ENCODE data around the gene MNAT1. TPM values are rescaled to one million over a fixed set of nuclear protein-coding genes. Genes with fewer than 3 reads are reported as not detected.

Gene MNAT1
- total RNA-seq, 2 experiments from 2014 or later, result 35.3 to 38.5 TPM

DNA sequence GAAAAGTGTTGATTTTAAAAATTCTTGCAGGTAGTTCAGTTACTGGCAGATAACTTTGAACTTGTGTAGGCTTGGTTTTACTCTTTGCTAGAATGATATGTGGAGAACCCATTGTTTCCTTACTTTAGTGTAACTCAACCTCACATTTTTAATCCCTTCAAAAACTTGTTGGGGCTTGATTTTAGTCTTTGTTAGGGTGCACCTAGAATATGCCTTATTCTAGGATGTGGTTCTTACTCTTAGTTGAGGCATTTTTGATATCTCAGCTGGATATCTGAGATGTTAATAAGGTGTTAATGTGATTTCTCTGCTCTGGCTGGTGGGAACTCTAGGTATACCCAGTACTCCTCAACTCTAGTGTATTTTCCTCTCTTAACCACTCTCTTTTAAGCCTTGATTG lies 10.0 kb downstream of the MNAT1 start:
- Mint-ChIP-seq H3K27ac (no peak overlapping the region), H3K4me3 (no peak overlapping the region), H3K36me3 (peaks cover 14% of the 10 kb centered on the region), H3K4me1 (ENCODE audit: low read depth) (peaks cover 5% of the 10 kb centered on the region), H3K9me3 (peaks cover 10% of the 10 kb centered on the region), H3K27me3 (no peaks in the 10 kb centered on the region)
- intact Hi-C loops (cut with micrococcal nuclease), result no loop called here
- ChIA-PET POLR2A (no interaction called here), CTCF (no interaction called here)
- no peak for DNase-seq

DNA sequence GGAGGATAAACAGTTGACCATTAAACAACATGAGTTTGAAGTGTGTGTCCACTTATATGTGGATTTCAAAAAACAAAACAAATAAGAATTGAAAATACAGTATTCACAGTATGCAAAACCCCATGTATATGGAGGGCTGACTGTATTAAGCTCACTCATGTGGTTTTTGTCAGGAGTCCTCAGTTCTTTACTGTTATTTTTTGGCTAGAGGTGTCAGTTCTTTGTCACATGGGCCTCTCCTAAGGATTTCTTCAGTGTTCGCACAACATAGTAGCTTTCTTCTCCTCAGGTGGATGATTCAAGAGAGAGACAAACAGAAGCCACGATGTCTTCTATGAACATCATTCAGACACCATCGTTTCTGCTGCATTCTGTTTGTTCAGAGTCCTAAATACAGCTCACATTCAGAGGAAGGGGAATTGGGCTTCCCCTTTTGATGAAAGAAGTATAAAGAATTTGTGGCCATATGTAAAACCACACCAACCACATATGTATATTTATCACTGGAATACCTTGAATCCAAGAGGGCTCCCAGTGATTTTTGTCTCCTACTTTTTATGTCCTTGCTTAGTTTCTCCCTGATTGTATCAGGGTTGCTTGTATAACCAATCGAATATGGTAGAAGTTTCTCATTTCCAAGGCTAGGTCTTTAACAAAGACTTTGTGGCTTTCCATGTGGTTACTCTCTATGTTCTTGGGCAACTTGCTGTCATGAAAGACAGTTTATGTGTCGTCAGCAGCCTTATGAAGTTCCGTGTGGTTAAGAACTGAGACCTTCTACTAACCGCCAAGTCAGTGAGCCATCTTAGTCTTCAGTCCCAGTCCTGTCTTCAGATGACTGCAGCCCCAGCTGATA lies 18.9 kb downstream of the MNAT1 start:
- no peaks in the 10 kb centered on the region for H3K36me3 Mint-ChIP-seq
- peak overlapping the region; percentile 66 for H3K27ac Mint-ChIP-seq
- no peaks in the 10 kb centered on the region for H3K9me3 Mint-ChIP-seq
- DNase-seq, result peak; percentile 65
- CTCF ChIA-PET, result interaction anchor here (0.6 to 1.1 kb wide), 3 partner anchors 143 to 403 kb away, joined by 3 read pairs; no protein-coding TSS in a partner anchor
- peaks cover 5% of the 10 kb centered on the region for H3K27me3 Mint-ChIP-seq
- intact Hi-C loops (cut with micrococcal nuclease), result loop anchor here (1.0 to 5.0 kb wide), 7 partner anchors 19 to 351 kb away; partner anchors contain the start of genes MNAT1 and SIX4
- H3K4me3 Mint-ChIP-seq, result peak overlapping the region; percentile 29
- H3K4me1 Mint-ChIP-seq (ENCODE audit: low read depth), result peaks cover 29% of the 10 kb centered on the region
- POLR2A ChIA-PET, result interaction anchor here (1.1 to 1.4 kb wide), 3 partner anchors 19 to 228 kb away, joined by 3 to 4 read pairs (median 3); partner anchors contain the start of genes MNAT1, SLC38A6 and TRMT5

DNA sequence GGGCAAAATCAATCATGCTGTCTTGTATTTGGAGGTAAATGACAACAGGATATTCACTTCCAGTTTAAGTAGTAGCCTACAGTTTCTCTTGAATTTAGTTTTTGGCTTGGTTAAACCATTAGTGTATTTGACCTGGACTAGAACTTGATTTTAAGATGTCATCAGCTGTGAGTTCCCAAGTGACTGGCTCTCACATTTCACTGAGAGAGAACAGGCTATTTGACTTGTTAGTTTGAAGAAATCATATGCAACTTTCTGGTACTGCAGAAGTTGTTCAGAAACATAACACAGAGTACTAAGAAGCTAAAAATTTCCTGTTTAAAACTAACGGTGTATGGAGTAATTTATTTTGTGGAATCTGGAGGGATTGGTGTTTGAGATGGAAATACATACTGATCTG lies 22.3 kb downstream of the MNAT1 start:
- CTCF ChIA-PET, result interaction anchor here (1.0 kb wide), 1 partner anchor 36 kb away, joined by 3 read pairs; no protein-coding TSS in a partner anchor

DNA sequence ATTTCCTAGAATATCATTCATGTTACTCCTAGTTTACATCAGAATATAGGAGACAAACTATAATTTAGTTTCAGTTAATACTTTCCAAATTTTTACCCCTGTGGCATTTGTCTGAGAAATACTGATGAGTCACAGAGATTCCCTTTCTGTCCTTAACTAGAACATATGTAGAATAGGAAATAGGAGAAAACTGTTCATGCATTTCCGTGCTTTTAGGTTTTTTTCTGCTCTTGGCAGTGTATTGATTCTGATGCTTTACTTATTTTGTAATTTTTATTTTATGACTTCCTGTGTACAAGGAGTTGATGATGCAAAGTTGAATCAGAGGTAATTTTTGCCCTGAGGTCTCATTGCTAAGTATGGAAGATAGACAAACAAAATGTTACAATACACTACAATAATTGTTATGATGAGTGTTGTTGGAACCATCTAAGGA lies 23.0 kb downstream of the MNAT1 start:
- Mint-ChIP-seq H3K27me3 (peaks cover 5% of the 10 kb centered on the region), H3K4me1 (ENCODE audit: low read depth) (peaks cover 36% of the 10 kb centered on the region), H3K36me3 (no peaks in the 10 kb centered on the region), H3K4me3 (no peak overlapping the region), H3K9me3 (no peaks in the 10 kb centered on the region), H3K27ac (no peak overlapping the region)
- intact Hi-C loops (cut with micrococcal nuclease), result no loop called here
- ChIA-PET CTCF (no interaction called here), POLR2A (no interaction called here)
- no peak for DNase-seq

More for the DNA sequence above, 22.3 kb downstream of the MNAT1 start:
- no peak overlapping the region for H3K27ac Mint-ChIP-seq
- DNase-seq, result no peak
- H3K27me3 Mint-ChIP-seq, result peaks cover 5% of the 10 kb centered on the region
- no peak overlapping the region for H3K4me3 Mint-ChIP-seq
- H3K9me3 Mint-ChIP-seq, result no peaks in the 10 kb centered on the region
- H3K36me3 Mint-ChIP-seq, result no peaks in the 10 kb centered on the region
- intact Hi-C loops (cut with micrococcal nuclease), result no loop called here
- H3K4me1 Mint-ChIP-seq (ENCODE audit: low read depth), result peaks cover 36% of the 10 kb centered on the region
- POLR2A ChIA-PET, result no interaction called here

DNA sequence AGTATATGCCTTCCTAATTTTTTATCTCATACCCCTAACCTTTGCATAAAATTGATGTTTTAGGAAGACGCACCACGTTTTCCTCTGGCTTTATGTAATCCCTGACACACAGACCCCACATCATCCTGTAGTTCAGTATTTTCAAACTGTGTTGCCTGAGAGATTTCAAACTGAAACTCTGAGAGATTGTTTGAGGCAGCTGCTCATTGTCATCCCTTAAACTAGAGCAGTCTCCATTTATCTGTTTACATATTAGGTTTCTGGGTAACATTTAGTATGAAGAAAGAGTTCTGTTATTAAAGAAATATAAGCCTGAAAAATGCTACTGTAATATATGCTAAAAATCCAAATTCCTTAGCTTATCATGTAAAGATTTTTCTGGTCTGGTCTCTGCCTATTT lies 24.3 kb downstream of the MNAT1 start:
- peaks cover 24% of the 10 kb centered on the region for H3K4me1 Mint-ChIP-seq (ENCODE audit: low read depth)
- ChIA-PET CTCF (interaction anchor here (1.1 kb wide), 1 partner anchor 494 kb away, joined by 3 read pairs; no protein-coding TSS in a partner anchor), POLR2A (no interaction called here)
- DNase-seq, result no peak
- H3K4me3 Mint-ChIP-seq, result no peak overlapping the region
- H3K27ac Mint-ChIP-seq, result no peak overlapping the region
- no peaks in the 10 kb centered on the region for H3K9me3 Mint-ChIP-seq
- intact Hi-C loops (cut with micrococcal nuclease), result no loop called here
- peaks cover 3% of the 10 kb centered on the region for H3K27me3 Mint-ChIP-seq
- no peaks in the 10 kb centered on the region for H3K36me3 Mint-ChIP-seq

DNA sequence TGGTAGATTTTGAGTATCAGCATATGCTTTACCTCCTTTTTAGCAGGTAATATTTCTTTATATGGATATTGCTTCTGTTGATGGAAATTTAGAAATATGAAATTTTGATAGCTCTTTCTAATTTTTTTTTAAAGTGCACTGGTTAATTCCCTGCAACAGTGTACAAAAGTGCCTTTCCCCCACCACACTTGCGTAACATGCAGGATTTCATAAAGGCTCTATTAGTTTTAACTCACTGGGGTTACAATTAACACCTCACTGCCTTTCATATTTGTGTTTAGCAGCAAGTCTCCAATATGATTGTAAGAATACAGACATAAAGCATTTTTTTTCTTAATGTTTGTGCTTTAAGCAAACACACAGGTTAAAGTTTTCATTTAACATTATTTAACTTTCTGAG lies 25.6 kb downstream of the MNAT1 start:
- H3K27me3 Mint-ChIP-seq, result peaks cover 3% of the 10 kb centered on the region
- ChIA-PET POLR2A (no interaction called here), CTCF (interaction anchor here (0.7 kb wide), 1 partner anchor 14 kb away, joined by 3 read pairs; no protein-coding TSS in a partner anchor)
- H3K4me3 Mint-ChIP-seq, result no peak overlapping the region
- intact Hi-C loops (cut with micrococcal nuclease), result no loop called here
- H3K27ac Mint-ChIP-seq, result no peak overlapping the region
- peaks cover 19% of the 10 kb centered on the region for H3K4me1 Mint-ChIP-seq (ENCODE audit: low read depth)
- H3K9me3 Mint-ChIP-seq, result no peaks in the 10 kb centered on the region
- H3K36me3 Mint-ChIP-seq, result no peaks in the 10 kb centered on the region
- no peak for DNase-seq

DNA sequence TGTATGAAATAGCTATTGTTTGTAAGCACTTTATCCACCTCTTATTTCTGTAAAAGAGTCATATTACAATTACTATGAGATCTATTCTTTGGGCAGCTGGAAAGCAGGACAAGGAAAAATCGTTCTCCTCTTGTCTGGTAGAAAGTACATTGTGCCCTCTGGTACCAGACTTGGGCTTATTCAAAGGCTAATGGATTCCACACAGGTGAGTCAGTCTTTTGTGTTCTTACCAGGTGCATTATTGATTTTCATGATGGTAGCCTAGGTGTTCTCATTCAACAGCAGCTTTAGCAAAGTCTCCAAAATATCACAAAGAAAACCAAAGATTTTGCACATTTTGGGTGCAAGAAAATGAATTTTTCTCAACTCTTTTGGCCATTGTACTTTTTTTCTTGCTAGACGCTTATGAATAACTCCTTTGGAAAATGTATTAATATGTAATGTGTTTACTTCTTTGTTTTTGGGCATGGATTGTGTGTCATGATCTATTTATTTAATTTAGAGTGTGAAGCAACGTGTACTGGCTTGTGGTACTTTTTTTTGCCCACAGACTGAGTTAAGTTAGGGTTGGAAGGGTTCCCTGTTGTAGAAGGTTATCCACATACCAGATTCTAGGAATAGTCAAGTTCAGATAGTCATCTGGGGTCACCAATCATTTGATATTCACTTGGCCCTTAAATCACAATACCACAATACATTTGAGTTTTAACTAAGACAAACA lies 26.2 kb downstream of the MNAT1 start:
- Mint-ChIP-seq H3K27ac (no peak overlapping the region), H3K4me1 (ENCODE audit: low read depth) (peaks cover 19% of the 10 kb centered on the region), H3K4me3 (no peak overlapping the region), H3K27me3 (peaks cover 3% of the 10 kb centered on the region), H3K9me3 (no peaks in the 10 kb centered on the region), H3K36me3 (no peaks in the 10 kb centered on the region)
- intact Hi-C loops (cut with micrococcal nuclease), result no loop called here
- POLR2A ChIA-PET, result no interaction called here
- CTCF ChIA-PET, result no interaction called here
- DNase-seq, result no peak

DNA sequence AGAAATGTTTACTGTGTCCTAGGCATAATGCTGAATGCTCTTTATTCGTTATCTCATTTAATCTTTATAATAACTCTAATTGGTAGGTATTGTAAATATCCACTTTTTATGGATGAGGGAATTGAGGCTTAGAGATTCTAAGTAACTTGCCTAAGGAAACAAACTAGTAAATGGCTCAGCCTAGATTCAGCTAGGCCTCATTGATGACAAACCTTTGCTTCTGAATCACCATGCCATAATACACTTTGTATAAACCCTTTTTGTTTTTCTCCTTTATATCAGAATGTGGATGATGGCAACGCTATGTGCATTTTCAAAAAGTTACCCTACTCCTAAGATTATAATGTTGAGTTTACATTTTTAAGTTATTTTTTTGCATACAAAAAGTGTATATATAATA lies 34.0 kb downstream of the MNAT1 start:
- DNase-seq, result no peak
- H3K4me1 Mint-ChIP-seq (ENCODE audit: low read depth), result no peaks in the 10 kb centered on the region
- no peaks in the 10 kb centered on the region for H3K9me3 Mint-ChIP-seq
- no peak overlapping the region for H3K27ac Mint-ChIP-seq
- H3K36me3 Mint-ChIP-seq, result peaks cover 1% of the 10 kb centered on the region
- intact Hi-C loops (cut with micrococcal nuclease), result no loop called here
- POLR2A ChIA-PET, result no interaction called here
- no peaks in the 10 kb centered on the region for H3K27me3 Mint-ChIP-seq
- H3K4me3 Mint-ChIP-seq, result no peak overlapping the region
- CTCF ChIA-PET, result no interaction called here

DNA sequence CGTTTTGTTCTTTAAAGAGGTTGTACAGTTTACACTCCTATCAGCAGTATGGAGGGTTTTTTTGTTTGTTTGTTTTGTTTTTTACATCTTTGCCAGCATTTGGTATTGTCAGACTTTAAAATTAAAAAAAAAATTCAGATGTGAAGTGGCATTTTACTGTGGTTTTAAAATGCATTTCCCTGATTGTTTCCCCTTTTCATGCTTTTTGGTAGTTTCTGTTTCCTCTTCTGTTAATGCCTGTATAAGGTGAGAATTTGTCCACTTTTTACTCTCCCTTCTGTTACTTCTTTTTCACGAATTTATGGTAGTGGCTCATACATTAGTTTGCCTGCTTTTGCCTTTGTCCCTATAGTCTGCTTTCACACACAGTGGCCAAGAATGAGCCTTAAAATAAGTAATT lies 36.6 kb downstream of the MNAT1 start:
- Mint-ChIP-seq H3K36me3 (peaks cover 1% of the 10 kb centered on the region), H3K4me1 (ENCODE audit: low read depth) (no peaks in the 10 kb centered on the region), H3K9me3 (no peaks in the 10 kb centered on the region), H3K4me3 (no peak overlapping the region), H3K27ac (no peak overlapping the region), H3K27me3 (no peaks in the 10 kb centered on the region)
- POLR2A ChIA-PET, result no interaction called here
- DNase-seq, result no peak
- CTCF ChIA-PET, result no interaction called here
- intact Hi-C loops (cut with micrococcal nuclease), result no loop called here

DNA sequence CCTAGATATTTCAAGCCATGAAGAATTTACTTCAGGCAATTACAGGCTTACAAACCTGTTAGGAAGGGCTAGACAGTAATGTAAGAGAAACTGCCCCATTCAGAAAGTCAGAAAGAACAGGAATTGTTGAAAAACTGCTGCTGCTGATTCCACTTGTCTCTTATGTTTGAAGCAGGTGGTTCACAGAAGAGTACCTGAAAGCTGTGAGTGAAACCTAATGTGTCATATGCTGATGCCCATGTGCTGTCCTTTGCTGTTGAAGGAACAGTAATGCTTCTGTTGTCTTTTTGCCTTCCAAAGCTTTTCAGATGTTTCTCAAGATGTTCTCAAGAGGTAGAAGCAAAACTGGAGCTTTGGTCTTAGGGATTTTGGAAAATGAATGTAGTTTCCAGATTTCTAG lies 39.0 kb downstream of the MNAT1 start:
- intact Hi-C loops (cut with micrococcal nuclease), result no loop called here
- CTCF ChIA-PET, result interaction anchor here (0.9 kb wide), 1 partner anchor 14 kb away, joined by 3 read pairs; no protein-coding TSS in a partner anchor

DNA sequence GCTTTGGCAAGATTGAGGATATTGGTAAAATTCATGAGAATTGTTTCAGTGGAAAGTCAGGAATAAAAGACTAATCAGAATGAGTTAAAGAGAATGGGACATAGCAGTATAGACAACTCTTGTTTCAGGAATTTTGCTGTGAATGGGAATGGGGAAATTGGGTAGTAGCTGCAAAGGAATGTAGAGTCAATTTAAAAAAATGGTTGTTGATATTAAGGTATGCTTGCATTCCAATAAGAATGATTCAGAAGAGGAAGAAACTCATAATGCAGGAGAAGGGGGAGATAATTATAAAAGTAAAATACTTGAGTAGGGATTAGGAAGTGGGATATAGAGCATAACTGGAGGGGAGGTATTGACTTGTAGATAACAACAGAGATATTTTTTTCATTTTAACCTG lies 40.7 kb downstream of the MNAT1 start:
- intact Hi-C loops (cut with micrococcal nuclease), result no loop called here
- Mint-ChIP-seq H3K9me3 (no peaks in the 10 kb centered on the region), H3K4me3 (no peak overlapping the region), H3K36me3 (no peaks in the 10 kb centered on the region), H3K27ac (no peak overlapping the region), H3K4me1 (ENCODE audit: low read depth) (peaks cover 6% of the 10 kb centered on the region), H3K27me3 (no peaks in the 10 kb centered on the region)
- ChIA-PET POLR2A (no interaction called here), CTCF (no interaction called here)
- no peak for DNase-seq

More for the DNA sequence above, 39.0 kb downstream of the MNAT1 start:
- no peaks in the 10 kb centered on the region for H3K4me1 Mint-ChIP-seq (ENCODE audit: low read depth)
- H3K36me3 Mint-ChIP-seq, result no peaks in the 10 kb centered on the region
- POLR2A ChIA-PET, result no interaction called here
- H3K27me3 Mint-ChIP-seq, result no peaks in the 10 kb centered on the region
- no peak for DNase-seq
- H3K9me3 Mint-ChIP-seq, result no peaks in the 10 kb centered on the region
- no peak overlapping the region for H3K27ac Mint-ChIP-seq
- no peak overlapping the region for H3K4me3 Mint-ChIP-seq

DNA sequence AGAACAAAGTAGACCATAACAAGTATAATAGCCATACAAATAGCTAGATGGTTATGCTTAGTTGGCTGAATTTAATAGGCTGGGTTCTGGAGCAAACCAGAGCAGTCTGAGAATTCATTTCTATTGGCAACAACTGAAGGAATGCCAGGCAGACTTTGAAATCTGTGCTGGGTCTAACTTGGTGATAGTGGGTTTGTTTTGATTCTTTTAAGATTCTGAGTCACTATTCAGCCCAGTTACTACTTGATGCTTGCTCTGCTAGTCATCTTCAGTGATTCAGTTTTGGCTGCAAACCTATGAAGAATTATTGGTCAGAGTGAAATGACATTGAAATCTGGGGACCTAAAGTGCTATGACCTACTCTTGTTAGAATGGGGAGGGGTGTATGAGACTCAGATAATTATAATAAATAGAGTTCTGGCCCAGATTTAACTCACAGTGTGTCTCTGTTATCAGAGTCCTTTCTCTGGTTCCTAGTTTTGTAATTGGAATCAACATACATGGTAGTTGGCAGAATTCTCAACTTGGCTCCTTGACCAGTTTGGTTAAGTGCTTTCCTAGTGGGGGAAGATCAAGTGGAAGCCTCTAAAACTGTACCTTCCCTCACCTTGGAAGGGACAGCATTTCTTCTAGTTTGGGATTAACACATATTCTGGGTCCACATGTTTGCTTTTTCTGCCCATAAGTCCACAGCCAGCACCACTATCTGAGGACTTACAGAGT lies 43.5 kb downstream of the MNAT1 start:
- peaks cover 11% of the 10 kb centered on the region for H3K4me1 Mint-ChIP-seq (ENCODE audit: low read depth)
- H3K27me3 Mint-ChIP-seq, result no peaks in the 10 kb centered on the region
- H3K4me3 Mint-ChIP-seq, result no peak overlapping the region
- H3K27ac Mint-ChIP-seq, result no peak overlapping the region
- intact Hi-C loops (cut with micrococcal nuclease), result no loop called here
- H3K36me3 Mint-ChIP-seq, result no peaks in the 10 kb centered on the region
- no peaks in the 10 kb centered on the region for H3K9me3 Mint-ChIP-seq
- ChIA-PET POLR2A (no interaction called here), CTCF (no interaction called here)
- no peak for DNase-seq

Measured in activated CD4-positive, alpha-beta memory T cell treated with anti-CD3 and anti-CD28 coated beads for 36 hours (primary cell).